B cell (primary cell): Measurements from ENCODE around the gene TCP1. TPM values are rescaled to one million over a fixed set of nuclear protein-coding genes. Genes with fewer than 3 reads are reported as not detected.
A peak's percentile ranks its signal among the peaks of the same experiment; 100 is the strongest.

ENCODE experiments used
- ATAC-seq: fragments of 200-7000 bp; cut with Tn5 transposase; one replicate; pipeline ENCODE4 v1.10.0; 2021; ENCODE audit warnings: low read depth, mild to moderate bottlenecking, moderate number of reproducible peaks, moderate library complexity
- CTCF ChIA-PET: fragments of 350-600 bp; sonication (Branson Sonifier 250); formaldehyde crosslinking; loops from one replicate; lab custom pipeline; 2021; ENCODE audit warnings: antibody characterized with exemption, inconsistent platforms; lab: Charles Lee
- POLR2A ChIA-PET: fragments of 350-600 bp; sonication (Branson Sonifier 250); formaldehyde crosslinking; loops from one replicate; lab custom pipeline; 2021; ENCODE audit warnings: antibody characterized with exemption; lab: Charles Lee
- DNase-seq: peaks from one replicate; pipeline ENCODE4 v3.0.0; 2013
- H2AFZ ChIP-seq: 2 replicates; pipeline ENCODE4 v1.6.1; 2012; ENCODE audit warnings: mild to moderate bottlenecking, low read depth, low read length; ENCODE audit not compliant: insufficient read depth, poor library complexity, severe bottlenecking
- H3K27ac ChIP-seq, 2 donors: 1 replicate in 1 of 2; 2 replicates in 1 of 2; pipeline ENCODE4 v1.5.1; 2012 to 2013; ENCODE audit warnings: low read length in 2 of 2, mild to moderate bottlenecking in 2 of 2, moderate library complexity in 1 of 2
- H3K27me3 ChIP-seq, 4 experiments: fragments of 200-600 bp in 1 of 4; sonication (generic) in 1 of 4; replicated peaks in 1 of 4; 1 replicate in 2 of 4; 2 replicates in 2 of 4; pipeline versions ENCODE4 v1.6.1 to v1.7.0; 2013 to 2016; ENCODE audit warnings: low read length in 3 of 4, mild to moderate bottlenecking in 2 of 4, mixed read lengths in 1 of 4, moderate library complexity in 1 of 4; ENCODE audit not compliant: insufficient read depth in 4 of 4, control insufficient read depth in 3 of 4; ENCODE audit errors: control extremely low read depth in 1 of 4
- H3K36me3 ChIP-seq, 2 experiments: replicated peaks in 1 of 2; 1 replicate in 1 of 2; 2 replicates in 1 of 2; pipeline versions ENCODE4 v1.6.1 to v1.7.1; 2013; ENCODE audit warnings: low read length in 1 of 2; ENCODE audit not compliant: insufficient read depth in 2 of 2, control insufficient read depth in 1 of 2; ENCODE audit errors: control extremely low read depth in 1 of 2, extremely low read depth in 1 of 2
- H3K4me1 ChIP-seq, 2 donors: fragments of 200-600 bp in 1 of 2; sonication (generic) in 1 of 2; 1 replicate in 1 of 2; 2 replicates in 1 of 2; pipeline versions ENCODE4 v1.5.1 to v1.6.1; 2013 to 2017; ENCODE audit warnings: low read length in 2 of 2; ENCODE audit not compliant: control insufficient read depth in 2 of 2, insufficient read depth in 2 of 2
- H3K4me2 ChIP-seq: replicated peaks from 2 replicates; pipeline ENCODE3; 2012; ENCODE audit warnings: mild to moderate bottlenecking, low read depth, low read length; ENCODE audit not compliant: poor library complexity, severe bottlenecking
- H3K4me3 ChIP-seq, 5 experiments: fragments of 200-600 bp in 1 of 5; sonication (generic) in 1 of 5; 1 replicate in 3 of 5; 2 replicates in 2 of 5; pipeline versions ENCODE4 v1.5.1 to v1.7.0; 2011 to 2016; ENCODE audit warnings: low read length in 4 of 5, mild to moderate bottlenecking in 4 of 5, low read depth in 2 of 5, control low read depth in 1 of 5, moderate library complexity in 1 of 5; ENCODE audit not compliant: insufficient read depth in 1 of 5; ENCODE audit errors: control extremely low read depth in 1 of 5, extremely low read depth in 1 of 5
- H3K79me2 ChIP-seq: fragments of 200-600 bp; sonication (generic); one replicate; pipeline ENCODE4 v1.6.0; 2016; ENCODE audit warnings: low read length; ENCODE audit not compliant: control insufficient read depth, insufficient read depth
- H3K9ac ChIP-seq: fragments of 200-600 bp; sonication (generic); 2 replicates; pipeline ENCODE4 v1.6.1; 2017; ENCODE audit warnings: mild to moderate bottlenecking, low read length, moderate library complexity
- H3K9me3 ChIP-seq, 3 donors: one replicate each; pipeline versions ENCODE4 v1.6.1 to v1.7.1; 2013; ENCODE audit warnings: low read length in 2 of 3; ENCODE audit not compliant: control insufficient read depth in 2 of 3, insufficient read depth in 1 of 3; ENCODE audit errors: control extremely low read depth in 1 of 3
- H4K20me1 ChIP-seq: 2 replicates; pipeline ENCODE4 v1.6.0; 2012; ENCODE audit warnings: mild to moderate bottlenecking, low read length; ENCODE audit not compliant: insufficient read depth, control insufficient read depth, poor library complexity, severe bottlenecking
- H3K27ac Mint-ChIP-seq: one replicate; pipeline ENCODE4 v1.8.0; 2021; ENCODE audit warnings: mixed read lengths
- H3K27me3 Mint-ChIP-seq: one replicate; pipeline ENCODE4 v1.8.0; 2021; ENCODE audit warnings: mixed read lengths
- H3K4me1 Mint-ChIP-seq: one replicate; pipeline ENCODE4 v1.8.0; 2021; ENCODE audit warnings: mixed read lengths
- H3K4me3 Mint-ChIP-seq: one replicate; pipeline ENCODE4 v1.8.0; 2021; ENCODE audit warnings: mixed read lengths
- H3K9me3 Mint-ChIP-seq: one replicate; pipeline ENCODE4 v1.8.0; 2022; ENCODE audit warnings: mixed read lengths; ENCODE audit not compliant: insufficient read depth
- CTCF ChIP-seq: fragments of 200-600 bp; IDR thresholded peaks from one replicate; pipeline ENCODE4 v1.8.0; 2022; ENCODE audit warnings: antibody characterized with exemption, mild to moderate bottlenecking
- EZH2 ChIP-seq: IDR thresholded peaks from 2 replicates; pipeline ENCODE4 v1.6.1; 2012; ENCODE audit warnings: borderline replicate concordance, low read depth, mild to moderate bottlenecking, moderate library complexity, low read length; ENCODE audit not compliant: insufficient read depth, poor library complexity, severe bottlenecking
- WGBS: methylation state at CpG from one replicate; pipeline ENCODE4 v1.1.5; 2013; ENCODE audit warnings: missing lambda C conversion rate; ENCODE audit not compliant: insufficient coverage; 5-methylcytosine and 5-hydroxymethylcytosine counted together
- intact Hi-C: fragments of 100-400 bp; cut with micrococcal nuclease; formaldehyde crosslinking; loops from one replicate; pipeline ENCODE4 v1.10.0; 2022
- polyA plus RNA-seq: library from polyadenylated mRNA; depleted of rRNA; stranded (reverse); fragments of >200 nt; gene quantifications from 2 replicates; pipeline ENCODE4 v1.2.3, GENCODE V29; 2012
- total RNA-seq, 2 donors: library from RNA; stranded (reverse); fragments of 120-200 nt in 1 of 2; gene quantifications; 1 replicate in 1 of 2; 2 replicates in 1 of 2; pipeline versions ENCODE4 v1.2.3 to v1.2.4, GENCODE V29; 2013 to 2022

TCP1 gene
- total and polyA plus RNA-seq, 2 donors (not counting 1 experiment from before 2014, with no cell fraction given), result 63.8 to 137 TPM

GRCh38 chr6:159758031-159759001 lies 31.1 kb downstream of the TCP1 start:
- peaks cover 12 to 35% of the 10 kb centered on the region in 2 experiments for H3K36me3 ChIP-seq
- ATAC-seq (no peak), DNase-seq (no peak)
- peaks cover 21% of the 10 kb centered on the region for H3K4me1 Mint-ChIP-seq
- intact Hi-C loops, result no loop called here
- no peak overlapping the region for H3K9ac ChIP-seq
- no peaks in the 10 kb centered on the region for H3K9me3 ChIP-seq
- ChIA-PET CTCF (interaction anchor here (1.2 kb wide), 1 partner anchor 63 kb away, joined by 3 read pairs; no protein-coding TSS in a partner anchor), POLR2A (interaction anchor here (0.6 kb wide), 1 partner anchor 68 kb away, joined by 8 read pairs; no protein-coding TSS in a partner anchor)
- H3K9me3 Mint-ChIP-seq, result no peaks in the 10 kb centered on the region
- H3K27me3 ChIP-seq, result no peaks in the 10 kb centered on the region
- peaks cover 20% of the 10 kb centered on the region for H3K79me2 ChIP-seq
- H3K27ac ChIP-seq, result no peak overlapping the region
- H3K27ac Mint-ChIP-seq, result peak overlapping the region; percentile 47
- no peaks in the 10 kb centered on the region for H4K20me1 ChIP-seq
- H3K4me3 Mint-ChIP-seq, result peak overlapping the region; percentile 35
- no peak overlapping the region for H2AFZ ChIP-seq
- TF ChIP-seq CTCF, result no peak
- no peak for TF ChIP-seq EZH2
- H3K4me3 ChIP-seq, result no peak overlapping the region
- H3K4me1 ChIP-seq, result peaks cover 17 to 19% of the 10 kb centered on the region in 2 donors
- H3K27me3 Mint-ChIP-seq, result no peaks in the 10 kb centered on the region
- 100% methylated on average over 6 of the region's 7 CpGs for WGBS
- H3K4me2 ChIP-seq, result no peak overlapping the region

- Histone ChIP-seq H3K27ac (no peak overlapping the region), H3K9ac (no peak overlapping the region), H3K4me2 (no peak overlapping the region), H3K27me3 (no peaks in the 10 kb centered on the region), H2AFZ (no peak overlapping the region), H3K4me1 (peaks cover 9 to 10% of the 10 kb centered on the region in 2 donors), H3K4me3 (no peak overlapping the region), H3K9me3 (no peaks in the 10 kb centered on the region), H3K79me2 (peaks cover 10% of the 10 kb centered on the region), H4K20me1 (no peaks in the 10 kb centered on the region), H3K36me3 (peaks cover 18 to 45% of the 10 kb centered on the region in 2 experiments)
- POLR2A ChIA-PET, result no interaction called here
- H3K4me3 Mint-ChIP-seq, result no peak overlapping the region
- ATAC-seq (no peak), DNase-seq (no peak)
- no peak overlapping the region for H3K27ac Mint-ChIP-seq
- CTCF ChIA-PET, result interaction anchor here (0.7 to 1.0 kb wide), 2 partner anchors 30 to 65 kb away, joined by 5 to 8 read pairs; no protein-coding TSS in a partner anchor
- intact Hi-C loops, result no loop called here
- H3K9me3 Mint-ChIP-seq, result no peaks in the 10 kb centered on the region
- no peaks in the 10 kb centered on the region for H3K27me3 Mint-ChIP-seq
- TF ChIP-seq EZH2, result no peak
- TF ChIP-seq CTCF, result no peak
- WGBS, result 95% methylated on average over 4 of the region's 4 CpGs
- H3K4me1 Mint-ChIP-seq, result peaks cover 13% of the 10 kb centered on the region
Measured at GRCh38 chr6:159756508-159756907, 32.9 kb downstream of the TCP1 start.
